HG02852 (cell line): ENCODE measurements around the gene EFNA5.

Experiments used
- ATAC-seq: cut with Tn5 transposase; IDR thresholded peaks from one replicate; pipeline ENCODE4 v1.9.1; 2021; ENCODE audit warnings: mild to moderate bottlenecking, moderate library complexity; ENCODE audit not compliant: unreplicated experiment

EFNA5 gene

GRCh38 chr5:107572715-107573368 lies 97.9 kb downstream of the EFNA5 start:
- no peak for ATAC-seq

- peak; percentile 63 for ATAC-seq
Observed at GRCh38 chr5:107571621-107572536, 98.9 kb downstream of the EFNA5 start.

GRCh38 chr5:107570805-107571531 lies 99.8 kb downstream of the EFNA5 start:
- peak; percentile 79 for ATAC-seq

GRCh38 chr5:107570181-107570580 lies 100.6 kb downstream of the EFNA5 start:
- no peak for ATAC-seq

- ATAC-seq, result no peak
Observed at GRCh38 chr5:107567901-107568671, 102.7 kb downstream of the EFNA5 start.

GRCh38 chr5:107566986-107567385 lies 103.8 kb downstream of the EFNA5 start:
- no peak for ATAC-seq

- ATAC-seq, result no peak
Observed at GRCh38 chr5:107565791-107566767, 104.7 kb downstream of the EFNA5 start.

- no peak for ATAC-seq
Observed at GRCh38 chr5:107564931-107565372, 105.8 kb downstream of the EFNA5 start.

GRCh38 chr5:107563959-107564544 lies 106.7 kb downstream of the EFNA5 start:
- no peak for ATAC-seq

GRCh38 chr5:107560377-107560776 lies 110.4 kb downstream of the EFNA5 start:
- no peak for ATAC-seq

- ATAC-seq, result no peak
Observed at GRCh38 chr5:107558823-107559375, 111.8 kb downstream of the EFNA5 start.

GRCh38 chr5:107557051-107557658 lies 113.6 kb downstream of the EFNA5 start:
- no peak for ATAC-seq

- ATAC-seq, result no peak
Observed at GRCh38 chr5:107556575-107556974, 114.2 kb downstream of the EFNA5 start.

GRCh38 chr5:107555425-107556090 lies 115.2 kb downstream of the EFNA5 start:
- no peak for ATAC-seq

- ATAC-seq, result no peak
Observed at GRCh38 chr5:107554776-107555424, 115.8 kb downstream of the EFNA5 start.

GRCh38 chr5:107553117-107553555 lies 117.6 kb downstream of the EFNA5 start:
- ATAC-seq, result no peak

GRCh38 chr5:107551088-107551487 lies 119.6 kb downstream of the EFNA5 start:
- no peak for ATAC-seq
